Measurements from ENCODE around the gene BDNF.
"Not testable (repeated sequence)": the region's sequence is repeated elsewhere in the genome, so short reads cannot be mapped to it uniquely, and the experiment has no call there.

The BDNF gene

DNA sequence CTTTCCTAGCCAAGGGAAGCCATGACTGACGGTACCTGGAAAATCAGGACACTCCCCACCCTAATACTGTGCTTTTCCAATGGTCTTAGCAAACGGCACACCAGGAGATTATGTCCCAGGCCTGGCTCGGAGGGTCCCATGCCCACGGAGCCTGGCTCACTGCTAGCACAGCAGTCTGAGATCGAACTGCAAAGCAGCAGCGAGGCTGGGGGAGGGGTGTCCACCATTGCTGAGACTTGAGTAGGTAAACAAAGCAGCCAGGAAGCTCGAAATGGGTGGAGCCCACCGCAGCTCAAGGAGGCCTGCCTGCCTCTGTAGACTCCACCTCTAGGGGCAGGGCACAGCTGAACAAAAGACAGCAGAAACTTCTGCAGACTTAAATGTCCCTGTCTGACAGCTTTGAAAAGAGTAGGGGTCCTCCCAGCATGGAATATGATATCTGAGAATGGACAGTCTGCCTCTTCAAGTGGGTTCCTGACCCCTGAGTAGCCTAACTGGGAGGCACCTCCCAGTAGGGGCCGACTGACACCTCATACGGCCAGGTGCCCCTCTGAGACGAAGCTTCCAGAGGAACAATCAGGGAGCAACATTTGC, 34.6 kb downstream of the BDNF start:
- FAIRE-seq = not testable (repeated sequence)

DNA sequence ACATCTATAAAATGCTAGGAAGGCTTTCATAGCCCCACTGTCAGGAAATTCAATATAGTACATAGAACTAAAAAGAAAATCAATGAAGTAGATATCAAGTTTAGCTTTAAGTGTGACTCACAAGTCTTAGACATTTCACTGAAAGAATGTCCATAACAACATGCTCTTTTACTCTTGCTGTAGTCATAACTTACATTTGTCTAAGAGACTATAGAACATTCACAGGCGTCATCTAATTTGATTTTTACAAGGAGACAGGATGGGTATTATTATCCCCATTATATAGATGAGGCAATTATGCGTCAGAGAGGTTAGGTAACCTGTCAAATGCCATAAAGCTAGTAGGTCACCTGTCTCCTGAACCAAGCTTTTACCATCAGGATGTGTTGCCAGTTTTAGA, 36.9 kb downstream of the BDNF start:
- FAIRE-seq = no peak

DNA sequence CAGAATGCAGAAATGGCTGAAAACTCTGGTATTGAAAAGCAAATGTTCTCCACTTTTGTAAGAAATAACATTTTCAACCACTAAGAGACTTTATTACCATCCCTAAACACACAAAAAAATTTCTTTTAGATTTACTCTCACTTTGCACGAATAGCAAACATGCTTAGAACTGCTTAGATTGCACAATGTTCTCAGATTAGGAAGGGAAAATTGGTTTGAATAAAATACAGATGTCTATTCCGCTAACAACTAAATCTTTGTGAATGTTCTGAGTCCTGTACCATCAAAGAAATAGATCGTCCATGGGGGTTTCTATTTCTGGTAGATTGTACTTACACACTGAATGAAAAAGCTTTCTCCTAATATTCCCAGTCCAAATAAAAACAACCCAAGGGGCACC, 40.1 kb downstream of the BDNF start:
- no peak for FAIRE-seq

DNA sequence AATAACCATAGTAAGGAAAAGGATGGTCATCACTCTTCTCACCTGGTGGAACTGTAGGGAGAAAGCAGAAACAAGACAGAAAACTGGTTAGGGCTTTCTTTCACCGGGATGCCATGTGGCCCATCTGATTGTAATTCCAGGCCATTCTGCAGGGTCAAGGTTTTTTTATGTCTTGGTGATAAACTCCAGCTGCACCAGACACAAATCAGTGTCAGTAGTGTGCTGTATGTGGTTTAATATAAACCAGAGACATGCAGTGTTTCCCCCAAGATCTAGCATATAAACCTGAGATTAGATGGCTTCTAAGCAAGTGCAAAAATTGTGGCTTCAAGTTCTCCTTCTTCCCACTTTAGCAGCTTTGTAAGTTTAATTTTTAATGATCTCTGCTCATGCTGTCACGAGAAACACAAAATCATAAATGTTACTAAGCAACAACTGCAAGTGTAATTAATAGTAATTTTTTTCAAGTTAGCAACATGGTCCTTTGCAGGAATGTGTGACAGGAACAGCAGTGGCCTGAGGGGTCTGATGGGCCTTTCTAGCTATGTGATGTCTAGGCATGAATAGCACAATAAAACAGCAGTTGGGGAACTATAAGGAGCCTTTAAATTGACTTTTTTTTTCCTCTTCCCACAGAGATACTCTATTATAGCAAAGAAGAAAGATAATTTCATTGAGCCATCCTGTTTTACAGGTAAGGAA, 41.6 kb downstream of the BDNF start:
- FAIRE-seq = no peak

DNA sequence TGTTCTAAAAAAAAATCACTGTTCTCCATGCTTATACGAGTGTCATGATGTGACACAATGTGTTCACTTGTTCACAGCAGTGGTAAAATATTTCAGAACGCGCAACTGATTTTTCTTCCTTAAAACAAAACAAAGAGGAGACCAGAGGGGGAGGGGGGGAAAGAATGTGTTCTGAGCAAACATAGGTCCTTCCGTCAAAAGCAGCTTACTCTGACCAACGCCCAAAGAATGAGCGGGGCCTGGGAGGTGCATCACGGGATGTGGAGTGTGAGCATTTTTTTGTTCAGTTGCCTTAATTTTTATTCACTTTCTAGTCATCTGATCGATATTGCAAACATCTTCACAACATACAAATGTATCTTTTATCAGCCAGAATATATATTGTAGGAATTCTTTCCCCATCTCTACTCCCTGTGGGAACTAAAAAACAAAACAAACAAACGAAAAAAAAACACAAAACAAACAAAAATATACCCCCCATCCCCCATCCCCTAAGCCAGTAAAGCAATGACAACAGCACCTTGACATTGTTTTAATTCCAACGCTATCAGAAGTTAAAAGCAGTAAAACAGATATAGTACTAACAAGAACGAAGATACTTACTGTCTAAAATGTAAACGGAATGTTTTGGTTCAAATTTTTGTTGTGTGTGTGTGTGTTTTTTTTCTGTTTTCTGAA, 43.3 kb downstream of the BDNF start:
- no peak for FAIRE-seq

DNA sequence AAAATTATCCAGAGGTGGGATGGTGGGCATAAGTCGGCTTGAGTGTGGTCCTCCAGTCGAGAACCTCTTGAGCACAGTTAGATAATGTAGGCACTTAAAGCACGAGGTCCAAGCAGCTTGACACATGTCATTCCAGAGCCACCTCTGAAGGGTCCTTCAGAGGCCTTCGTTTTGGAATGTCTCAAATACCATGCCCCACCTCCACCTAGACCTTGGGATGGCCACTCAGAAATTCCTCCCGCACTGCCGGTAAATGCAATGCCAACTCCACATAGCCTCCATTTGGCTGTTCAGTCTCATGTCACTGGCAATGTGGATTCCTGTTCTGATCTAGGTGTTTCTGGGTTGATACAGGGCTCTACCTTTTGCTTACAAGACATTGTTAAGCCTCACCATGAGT, 43.9 kb downstream of the BDNF start:
- FAIRE-seq = no peak

DNA sequence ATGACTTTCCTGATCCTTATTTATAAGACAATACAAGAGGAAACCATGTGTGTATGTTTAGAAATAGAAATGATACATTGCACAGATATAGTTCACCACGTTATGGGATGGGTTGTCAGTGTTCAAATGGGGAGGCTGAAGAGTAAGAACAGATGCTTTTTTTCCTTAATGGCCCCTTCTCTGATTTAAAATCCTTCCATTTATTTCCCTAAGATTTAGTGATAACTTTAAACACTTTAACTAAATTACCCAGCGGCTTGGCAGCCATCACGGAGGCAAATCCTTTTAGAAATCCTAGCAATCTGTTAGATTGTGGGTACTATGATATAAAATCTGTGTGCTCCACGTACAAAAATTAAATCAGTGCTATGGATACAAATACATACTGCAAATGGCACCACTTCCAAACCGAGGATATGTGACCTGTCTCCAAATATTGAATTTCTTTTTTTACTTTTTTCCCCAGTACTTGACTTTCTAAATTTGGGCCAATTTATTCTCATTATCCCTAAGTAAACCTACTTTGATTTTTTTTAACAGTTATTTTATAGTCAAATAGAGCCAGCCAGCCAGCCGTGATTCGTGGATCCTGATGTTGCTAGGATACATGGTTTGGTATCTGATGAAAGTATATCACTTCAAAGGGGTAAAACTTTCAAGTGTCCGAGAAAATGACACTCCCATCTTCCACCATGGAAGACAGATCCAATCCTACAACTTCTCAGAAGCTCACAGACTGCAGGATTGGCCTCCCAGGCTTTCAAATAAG, 46.1 kb downstream of the BDNF start:
- FAIRE-seq = no peak

DNA sequence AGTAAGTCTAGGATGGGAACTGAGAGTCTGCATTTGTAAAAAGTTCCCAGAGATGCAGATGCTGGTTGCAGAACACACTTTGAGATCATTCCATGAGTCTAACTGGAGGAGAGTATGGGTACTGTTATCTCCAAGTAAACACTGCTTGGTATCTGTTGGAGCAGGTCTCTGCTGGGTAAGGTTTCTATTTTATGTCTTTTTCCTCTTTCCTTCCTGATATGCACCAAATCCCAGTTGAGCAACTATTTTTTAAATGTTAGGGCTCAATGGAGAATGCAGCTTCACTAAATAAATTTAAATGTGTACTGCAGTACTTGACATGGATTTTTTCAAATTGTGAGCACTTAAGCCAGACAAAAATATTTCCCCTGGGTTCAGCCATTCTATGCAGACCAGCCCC, 48.5 kb downstream of the BDNF start:
- FAIRE-seq = no peak

DNA sequence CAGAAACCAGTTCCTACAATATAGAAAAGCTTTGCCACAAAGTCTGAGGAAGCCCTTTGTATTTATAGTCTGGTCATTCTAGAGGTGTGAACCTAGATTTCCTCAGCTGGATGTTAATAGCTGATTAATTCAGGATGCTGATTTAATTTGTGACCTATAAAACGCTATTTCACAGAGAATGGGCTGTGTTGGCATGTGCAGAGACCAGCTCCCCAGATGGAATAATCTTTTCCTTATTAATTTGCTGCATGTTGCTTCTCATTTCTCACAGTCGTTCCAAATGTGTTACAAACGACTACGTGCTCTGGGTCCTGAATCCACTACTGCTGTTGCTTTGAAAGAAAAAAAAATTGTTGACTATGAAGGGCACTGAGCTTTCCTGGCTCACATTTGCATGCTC, 49.3 kb downstream of the BDNF start:
- no peak for FAIRE-seq

DNA sequence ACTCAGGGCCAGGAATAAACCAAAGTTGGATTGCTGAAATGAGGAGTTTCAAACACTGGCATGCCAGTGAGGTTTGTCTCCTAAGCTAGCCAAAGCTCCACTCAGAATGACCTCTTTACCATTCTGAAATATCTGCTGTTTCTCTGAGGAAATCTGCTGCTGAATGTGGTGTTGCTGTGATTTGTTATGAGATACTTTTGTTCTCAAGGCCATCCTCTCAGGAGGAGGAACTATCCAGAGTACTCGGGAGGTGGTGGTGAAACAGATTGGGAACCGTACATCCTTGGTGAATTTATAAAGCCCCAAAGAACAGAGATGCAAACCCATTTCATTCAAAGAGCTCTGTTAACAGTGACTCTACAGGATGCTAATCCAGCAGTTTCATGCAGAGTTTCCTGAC, 50.5 kb downstream of the BDNF start:
- no peak for FAIRE-seq

DNA sequence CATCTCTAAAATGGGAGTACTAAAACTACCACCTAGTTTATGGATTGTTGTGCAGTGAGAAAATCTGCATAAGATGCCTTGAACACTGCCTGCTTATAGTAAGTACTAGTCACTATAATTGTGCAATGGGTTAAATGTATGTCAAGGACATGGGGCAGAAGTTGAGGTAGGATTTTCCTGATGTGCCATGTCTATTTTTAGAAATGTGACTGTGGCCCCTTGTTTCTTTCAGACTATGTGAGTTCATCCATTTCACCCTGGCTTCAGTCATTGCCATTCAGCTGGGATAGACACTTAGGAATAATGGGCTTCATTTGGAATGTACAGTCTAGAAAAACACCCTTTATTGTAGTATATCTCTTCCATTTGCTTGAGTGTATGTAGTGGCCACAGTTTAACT, 51.4 kb downstream of the BDNF start:
- FAIRE-seq = no peak

DNA sequence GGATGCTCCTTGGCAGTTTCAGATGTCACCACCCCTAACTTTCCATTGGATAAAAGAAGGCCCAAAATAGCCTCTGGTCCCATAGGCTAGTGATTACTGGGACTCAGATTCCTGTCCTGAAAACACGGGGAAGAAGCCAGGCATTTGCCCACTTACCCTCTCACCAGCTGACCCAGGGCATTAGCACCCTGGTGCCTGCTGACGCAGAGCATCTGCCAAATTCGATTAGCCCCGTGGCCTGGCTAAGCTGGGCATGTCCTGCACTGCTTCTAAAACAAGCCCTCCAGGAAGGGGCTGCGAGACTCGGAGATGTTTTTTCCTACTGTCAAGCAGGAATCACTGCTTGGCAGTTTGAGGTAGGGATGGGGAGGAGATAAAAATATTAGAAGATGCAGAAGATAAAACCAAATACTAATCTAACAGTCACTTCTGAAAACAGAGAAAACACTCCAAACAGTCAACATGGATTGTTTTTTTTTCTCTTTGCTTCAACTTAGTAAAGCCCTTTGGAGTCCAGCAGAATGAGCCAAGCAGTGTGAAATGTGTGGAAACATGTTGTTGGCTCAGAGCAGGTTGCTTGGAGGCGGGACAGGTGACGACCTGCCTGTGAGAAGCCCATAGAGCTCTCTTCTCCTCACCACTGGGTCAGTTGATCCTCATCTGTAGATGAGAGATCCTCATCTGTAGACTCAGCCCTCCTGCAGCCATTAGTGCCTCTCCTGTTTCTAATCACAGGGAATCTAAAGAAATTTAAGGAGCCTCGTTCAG, 54.0 kb downstream of the BDNF start:
- no peak for FAIRE-seq

DNA sequence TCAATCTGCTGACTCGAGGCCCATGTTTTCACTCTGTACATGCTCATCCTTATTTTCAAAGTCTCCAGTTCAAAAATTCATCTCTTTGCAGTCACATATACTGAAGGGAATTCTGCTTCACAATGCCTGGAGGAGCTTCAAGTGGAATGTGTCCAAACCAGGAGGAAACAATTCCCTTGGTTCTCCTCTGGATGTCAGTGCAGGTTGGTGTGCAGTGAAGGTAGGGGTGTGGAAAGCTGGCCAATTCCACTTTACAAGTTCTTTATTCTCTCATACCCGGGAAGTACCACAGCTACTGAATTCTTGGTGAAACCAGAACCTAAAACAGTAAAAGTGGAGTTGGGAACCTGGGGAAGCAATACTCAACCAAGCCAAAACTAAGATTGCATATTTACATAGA, 57.3 kb downstream of the BDNF start:
- no peak for FAIRE-seq

DNA sequence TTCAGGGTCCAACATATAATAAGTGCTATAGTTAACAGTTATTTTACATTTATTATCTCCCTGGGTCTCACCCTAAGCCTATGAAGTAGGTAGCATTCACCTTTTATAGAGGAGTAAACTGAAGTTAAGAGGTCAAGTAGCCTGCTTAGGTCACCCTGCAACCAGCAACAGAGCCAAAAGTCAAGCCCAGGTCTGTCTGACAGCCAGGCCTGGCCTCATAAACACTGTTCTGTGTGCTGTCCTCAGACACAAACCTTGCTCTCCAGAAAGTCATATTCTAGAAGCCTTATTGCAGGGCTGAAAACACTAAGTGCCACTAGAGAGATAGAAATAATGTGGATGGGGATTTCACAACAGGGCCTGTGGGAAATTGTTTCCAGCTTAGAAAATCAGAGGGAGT, 59.3 kb downstream of the BDNF start:
- FAIRE-seq = no peak

DNA sequence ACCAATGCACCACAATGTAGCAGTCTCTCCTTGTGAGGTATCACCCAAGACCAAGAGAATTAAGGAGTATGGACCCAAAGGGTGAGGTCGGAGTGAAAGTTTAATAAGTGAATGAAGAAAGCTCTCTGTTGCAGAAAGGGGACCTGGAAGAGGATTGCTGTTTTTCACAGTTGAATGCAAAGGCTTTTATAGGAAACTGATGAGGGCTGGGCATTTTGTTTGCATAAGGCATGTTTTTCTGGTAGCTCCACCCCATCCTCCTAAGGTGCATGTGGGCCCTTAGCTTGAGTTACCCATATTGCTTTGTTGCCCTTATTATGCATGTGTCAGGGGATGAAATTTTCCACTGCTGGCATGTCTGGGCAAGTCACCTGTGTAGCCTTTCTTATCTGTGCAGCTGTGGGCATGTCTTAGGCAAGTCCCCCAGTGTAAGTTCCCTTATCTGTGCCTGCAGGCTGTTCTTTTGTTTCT, 64.7 kb downstream of the BDNF start:
- FAIRE-seq = no peak

DNA sequence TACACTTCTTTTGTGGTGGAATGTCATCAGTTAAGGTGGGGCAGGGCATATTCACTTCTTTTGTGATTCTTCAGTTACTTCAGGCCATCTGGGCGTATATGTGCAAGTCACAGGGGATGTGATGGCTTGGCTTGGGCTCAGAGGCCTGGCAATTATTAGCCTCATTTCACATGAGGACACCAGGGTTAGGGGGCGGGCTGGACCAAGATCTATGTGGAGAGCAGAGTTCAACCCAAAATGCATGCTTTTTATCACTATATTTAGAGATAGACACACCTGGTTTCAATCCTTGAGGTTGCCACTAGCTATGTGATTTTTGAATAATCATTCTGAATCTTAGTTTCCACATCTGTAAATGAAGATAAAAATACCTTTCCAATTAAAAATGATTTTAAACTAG, 65.5 kb downstream of the BDNF start:
- not testable (repeated sequence) for FAIRE-seq

DNA sequence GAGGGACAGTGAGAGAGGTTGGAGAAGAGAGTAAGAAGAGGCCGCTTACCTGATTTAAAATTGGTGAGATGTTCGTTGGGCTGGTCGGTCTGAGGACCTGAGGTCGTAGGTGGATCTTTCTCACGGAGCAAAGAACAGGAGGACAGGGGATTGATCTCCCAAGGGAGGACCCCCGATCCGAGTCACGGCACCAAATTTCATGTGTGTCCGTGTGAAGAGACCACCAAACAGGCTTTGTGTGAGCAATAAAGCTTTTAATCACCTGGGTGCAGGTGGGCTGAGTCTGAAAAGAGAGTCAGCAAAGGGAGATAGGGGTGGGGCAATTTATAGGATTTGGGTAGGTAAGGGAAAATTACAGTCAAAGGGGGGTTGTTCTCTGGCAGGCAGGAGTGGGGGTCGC, 66.0 kb downstream of the BDNF start:
- not testable (repeated sequence) for FAIRE-seq

DNA sequence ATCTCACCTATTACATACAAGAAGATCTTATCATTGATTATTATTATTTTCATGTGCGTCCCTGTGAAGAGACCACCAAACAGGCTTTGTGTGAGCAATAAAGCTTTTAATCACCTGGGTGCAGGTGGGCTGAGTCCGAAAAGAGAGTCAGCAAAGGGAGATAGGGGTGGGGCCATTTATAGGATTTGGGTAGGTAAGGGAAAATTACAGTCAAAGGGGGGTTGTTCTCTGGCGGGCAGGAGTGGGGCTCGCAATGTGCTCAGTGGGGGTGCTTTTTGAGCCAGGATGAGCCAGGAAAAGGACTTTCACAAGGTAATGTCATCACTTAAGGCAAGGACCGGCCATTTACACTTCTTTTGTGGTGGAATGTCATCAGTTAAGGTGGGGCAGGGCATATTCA, 71.2 kb downstream of the BDNF start:
- not testable (repeated sequence) for FAIRE-seq

DNA sequence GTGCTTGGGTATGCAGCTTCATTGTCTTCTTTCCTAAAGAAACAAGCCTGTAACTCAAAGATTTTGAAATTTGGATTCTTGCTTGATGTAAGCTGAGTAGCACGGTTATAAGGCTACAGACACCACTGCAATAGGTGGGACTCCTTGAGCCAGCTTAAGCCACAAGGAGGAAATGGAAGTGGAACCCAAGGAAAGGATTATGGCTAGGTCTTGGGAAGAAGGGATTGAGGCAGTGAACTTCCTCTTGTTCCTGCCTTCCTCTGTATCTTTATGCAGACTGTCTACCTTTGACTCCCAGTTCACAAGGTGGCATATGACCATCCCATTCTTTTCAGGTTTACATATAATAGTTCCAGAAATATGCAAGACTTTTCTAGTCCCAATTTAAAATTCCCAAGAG, 72.3 kb downstream of the BDNF start:
- no peak for FAIRE-seq

DNA sequence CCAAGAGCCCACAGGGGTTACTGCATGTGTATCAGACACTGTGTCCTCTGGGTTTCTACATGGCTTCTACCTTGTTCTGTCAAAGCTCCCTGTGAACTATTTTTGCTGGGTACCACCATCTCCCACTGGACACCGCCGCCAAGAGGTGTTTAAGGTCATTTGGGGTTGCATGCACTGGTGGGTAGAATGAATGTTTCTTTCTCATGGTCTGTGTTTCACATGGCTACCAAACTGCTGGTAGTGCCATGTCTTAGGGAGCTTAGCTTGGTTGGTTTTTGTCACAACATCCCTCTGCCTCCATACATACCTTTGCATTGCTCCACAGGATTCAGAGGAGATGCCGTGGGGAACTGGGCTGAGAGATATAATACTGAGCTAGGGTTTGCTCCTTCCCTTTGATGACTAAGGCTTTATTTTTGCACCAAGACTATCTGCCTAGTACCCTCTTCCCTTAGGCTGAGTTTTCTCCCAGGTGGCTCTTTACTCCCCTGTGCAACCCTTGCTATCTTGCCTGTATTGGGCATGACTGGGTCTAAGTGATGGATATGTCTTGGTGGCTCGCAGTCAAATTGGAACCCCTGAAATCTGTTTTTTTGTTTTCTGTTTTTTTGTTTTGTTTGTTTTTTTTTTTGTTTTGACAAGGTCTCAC, 73.2 kb downstream of the BDNF start:
- no peak for FAIRE-seq

DNA sequence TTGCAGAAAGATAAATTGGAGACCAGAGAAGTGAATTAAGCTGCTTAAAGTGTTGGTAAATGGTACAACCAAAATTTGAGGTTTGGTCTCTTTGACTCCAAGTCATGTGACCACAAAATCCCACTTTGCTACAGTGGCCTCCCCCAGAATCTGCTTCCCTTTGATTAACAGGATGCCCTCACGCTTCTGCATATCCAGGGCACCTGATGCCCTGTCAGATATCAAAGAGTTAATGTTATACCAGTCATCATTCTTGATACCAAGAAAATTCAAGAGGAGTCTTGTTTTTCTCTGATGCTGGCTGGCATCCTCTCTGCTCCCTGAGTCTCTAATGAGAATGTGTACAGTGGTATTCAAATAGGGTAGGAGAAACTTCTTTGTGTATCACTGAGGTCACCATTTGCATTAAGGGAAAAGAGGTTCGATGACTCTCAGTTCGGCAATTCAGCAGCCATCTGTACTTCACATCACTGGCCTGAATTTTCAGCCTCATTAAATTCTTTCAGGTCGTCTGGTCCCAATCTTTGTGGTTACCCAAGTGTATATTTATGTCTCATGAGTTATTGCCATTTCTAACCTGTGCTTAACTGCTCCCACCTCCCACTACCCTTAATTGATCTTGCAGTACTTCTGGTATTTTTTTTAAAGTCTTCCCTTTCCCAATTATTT, 73.9 kb downstream of the BDNF start:
- FAIRE-seq = no peak

Data from TTC549 (cell line).